ENCODE data around the gene OLFM2.
"Not testable (repeated sequence)": the region's sequence is repeated elsewhere in the genome, so short reads cannot be mapped to it uniquely, and the experiment has no call there.

OLFM2 gene

DNA sequence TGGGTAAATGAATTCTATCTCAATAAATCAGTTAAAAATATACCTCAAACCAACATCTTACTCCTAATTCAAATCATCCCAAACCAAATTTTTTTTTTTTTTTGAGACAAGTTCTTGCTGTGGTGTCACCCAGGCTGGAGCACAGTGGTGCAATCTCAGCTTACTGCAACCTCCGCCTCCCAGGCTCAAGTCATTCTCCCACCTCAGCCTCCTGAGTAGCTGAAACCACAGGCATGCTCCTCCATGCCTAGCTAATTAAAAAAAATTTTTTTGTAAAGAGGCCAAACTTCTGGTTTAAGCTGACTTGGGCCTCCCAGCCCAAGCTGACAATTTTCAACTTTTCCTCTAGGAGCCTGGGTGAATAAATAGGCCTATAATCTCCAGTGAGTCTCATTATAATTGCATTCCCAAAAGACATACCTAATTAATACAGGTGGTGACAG lies 22.1 kb upstream of the OLFM2 start:
- H3K4me3 ChIP-seq (ENCODE audit: low read length): no peak overlapping the region
- H3K9me3 ChIP-seq (ENCODE audit: low read length): no peaks in the 10 kb centered on the region
- no peaks in the 10 kb centered on the region for H3K27me3 ChIP-seq (ENCODE audit: insufficient read depth, low read length)
- H3K4me1 ChIP-seq (ENCODE audit: insufficient read depth, low read length): no peaks in the 10 kb centered on the region
- no peak overlapping the region for H2AFZ ChIP-seq (ENCODE audit: low read depth, low read length)
- H3K36me3 ChIP-seq (ENCODE audit: insufficient read depth, low read length): no peaks in the 10 kb centered on the region

- no peak overlapping the region for H3K4me3 ChIP-seq (ENCODE audit: low read length)
- H3K27me3 ChIP-seq (ENCODE audit: insufficient read depth, low read length): peaks cover 2% of the 10 kb centered on the region
- H3K4me1 ChIP-seq (ENCODE audit: insufficient read depth, low read length): no peaks in the 10 kb centered on the region
- H3K9me3 ChIP-seq (ENCODE audit: low read length): no peaks in the 10 kb centered on the region
- no peaks in the 10 kb centered on the region for H3K36me3 ChIP-seq (ENCODE audit: insufficient read depth, low read length)
- H2AFZ ChIP-seq (ENCODE audit: low read depth, low read length): no peak overlapping the region
Observed at GRCh38 chr19:9956956-9957355, 20.6 kb upstream of the OLFM2 start.

GRCh38 chr19:9953802-9954542 lies 17.7 kb upstream of the OLFM2 start:
- no peaks in the 10 kb centered on the region for H3K9me3 ChIP-seq (ENCODE audit: low read length)
- H3K27me3 ChIP-seq (ENCODE audit: insufficient read depth, low read length): peaks cover 2% of the 10 kb centered on the region
- H3K4me3 ChIP-seq (ENCODE audit: low read length): no peak overlapping the region
- H3K36me3 ChIP-seq (ENCODE audit: insufficient read depth, low read length): no peaks in the 10 kb centered on the region
- no peaks in the 10 kb centered on the region for H3K4me1 ChIP-seq (ENCODE audit: insufficient read depth, low read length)
- H2AFZ ChIP-seq (ENCODE audit: low read depth, low read length): no peak overlapping the region

DNA sequence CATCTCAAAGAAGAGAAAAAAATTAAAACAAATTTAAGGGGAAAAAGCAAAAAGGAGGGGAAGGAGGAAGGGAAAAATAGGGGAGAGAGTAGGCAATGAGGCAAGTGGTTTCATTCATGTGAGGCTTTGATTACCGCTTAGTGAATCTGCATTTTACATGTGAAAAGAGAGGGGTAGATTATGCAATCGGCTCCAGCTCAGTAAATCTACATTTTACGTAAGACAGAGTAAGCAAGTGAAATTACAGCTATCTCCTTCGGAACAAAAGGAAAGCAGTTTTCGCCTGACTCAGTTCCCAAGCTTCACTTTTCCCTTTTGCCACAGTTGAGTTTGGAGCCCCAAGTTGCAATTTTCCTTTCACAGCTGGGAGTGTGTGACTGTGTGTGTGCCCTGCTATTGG lies 16.0 kb upstream of the OLFM2 start:
- Histone ChIP-seq H3K9me3 (ENCODE audit: low read length) (no peaks in the 10 kb centered on the region), H3K36me3 (ENCODE audit: insufficient read depth, low read length) (no peaks in the 10 kb centered on the region), H2AFZ (ENCODE audit: low read depth, low read length) (no peak overlapping the region), H3K4me3 (ENCODE audit: low read length) (no peak overlapping the region), H3K27me3 (ENCODE audit: insufficient read depth, low read length) (peaks cover 2% of the 10 kb centered on the region), H3K4me1 (ENCODE audit: insufficient read depth, low read length) (no peaks in the 10 kb centered on the region)

GRCh38 chr19:9947441-9947840 lies 11.1 kb upstream of the OLFM2 start:
- Histone ChIP-seq H3K4me1 (ENCODE audit: insufficient read depth, low read length) (peaks cover 5% of the 10 kb centered on the region), H3K36me3 (ENCODE audit: insufficient read depth, low read length) (no peaks in the 10 kb centered on the region), H3K4me3 (ENCODE audit: low read length) (no peak overlapping the region), H2AFZ (ENCODE audit: low read depth, low read length) (no peak overlapping the region), H3K27me3 (ENCODE audit: insufficient read depth, low read length) (peaks cover 1% of the 10 kb centered on the region), H3K9me3 (ENCODE audit: low read length) (no peaks in the 10 kb centered on the region)

DNA sequence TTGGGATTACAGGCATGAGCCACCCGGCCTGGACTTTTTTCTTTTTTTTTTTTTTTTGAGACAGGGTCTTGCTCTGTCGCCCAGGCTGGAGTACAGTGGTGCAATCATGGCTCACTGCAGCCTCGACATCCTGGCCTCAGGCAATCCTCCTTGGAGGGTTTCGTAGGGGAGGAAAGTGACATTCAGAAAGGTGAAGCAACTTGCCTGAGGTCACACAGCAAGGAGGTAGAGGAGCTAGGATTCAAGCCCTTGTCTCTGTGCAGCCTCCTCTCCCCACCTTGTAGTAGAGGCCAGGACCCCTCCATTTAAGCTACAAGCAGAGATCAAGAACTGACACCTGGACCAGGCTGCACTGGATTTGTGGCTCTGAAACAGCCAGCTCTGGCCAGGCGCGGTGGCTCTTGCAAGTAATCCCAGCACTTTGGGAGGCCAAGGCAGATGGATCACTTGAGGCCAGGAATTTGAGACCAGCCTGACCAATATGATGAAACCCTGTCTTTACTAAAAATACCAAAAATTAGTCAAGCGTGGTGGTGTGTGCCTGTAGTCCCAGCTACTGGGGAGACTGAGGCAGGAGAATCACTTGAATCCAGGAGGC lies 10.3 kb upstream of the OLFM2 start:
- H3K4me3 ChIP-seq (ENCODE audit: low read length): not testable (repeated sequence)

GRCh38 chr19:9945319-9945966 lies 9.1 kb upstream of the OLFM2 start:
- Histone ChIP-seq H3K27me3 (ENCODE audit: insufficient read depth, low read length) (no peaks in the 10 kb centered on the region), H3K4me1 (ENCODE audit: insufficient read depth, low read length) (peaks cover 5% of the 10 kb centered on the region), H3K9me3 (ENCODE audit: low read length) (peaks cover 2% of the 10 kb centered on the region), H3K36me3 (ENCODE audit: insufficient read depth, low read length) (no peaks in the 10 kb centered on the region), H2AFZ (ENCODE audit: low read depth, low read length) (no peak overlapping the region), H3K4me3 (ENCODE audit: low read length) (no peak overlapping the region)

More for the DNA sequence above, 10.3 kb upstream of the OLFM2 start:
- not testable (repeated sequence) for H3K36me3 ChIP-seq (ENCODE audit: insufficient read depth, low read length); H2AFZ ChIP-seq (ENCODE audit: low read depth, low read length); H3K4me1 ChIP-seq (ENCODE audit: insufficient read depth, low read length); H3K9me3 ChIP-seq (ENCODE audit: low read length); H3K27me3 ChIP-seq (ENCODE audit: insufficient read depth, low read length)

GRCh38 chr19:9943744-9944143 lies 7.4 kb upstream of the OLFM2 start:
- Histone ChIP-seq H3K9me3 (ENCODE audit: low read length) (peaks cover 2% of the 10 kb centered on the region), H3K4me1 (ENCODE audit: insufficient read depth, low read length) (peaks cover 5% of the 10 kb centered on the region), H2AFZ (ENCODE audit: low read depth, low read length) (no peak overlapping the region), H3K27me3 (ENCODE audit: insufficient read depth, low read length) (no peaks in the 10 kb centered on the region), H3K4me3 (ENCODE audit: low read length) (no peak overlapping the region), H3K36me3 (ENCODE audit: insufficient read depth, low read length) (no peaks in the 10 kb centered on the region)

- no peak overlapping the region for H2AFZ ChIP-seq (ENCODE audit: low read depth, low read length)
- peaks cover 7% of the 10 kb centered on the region for H3K4me1 ChIP-seq (ENCODE audit: insufficient read depth, low read length)
- no peaks in the 10 kb centered on the region for H3K27me3 ChIP-seq (ENCODE audit: insufficient read depth, low read length)
- H3K9me3 ChIP-seq (ENCODE audit: low read length): peaks cover 2% of the 10 kb centered on the region
- no peak overlapping the region for H3K4me3 ChIP-seq (ENCODE audit: low read length)
- H3K36me3 ChIP-seq (ENCODE audit: insufficient read depth, low read length): no peaks in the 10 kb centered on the region
Observed at GRCh38 chr19:9941671-9942070, 5.4 kb upstream of the OLFM2 start.

DNA sequence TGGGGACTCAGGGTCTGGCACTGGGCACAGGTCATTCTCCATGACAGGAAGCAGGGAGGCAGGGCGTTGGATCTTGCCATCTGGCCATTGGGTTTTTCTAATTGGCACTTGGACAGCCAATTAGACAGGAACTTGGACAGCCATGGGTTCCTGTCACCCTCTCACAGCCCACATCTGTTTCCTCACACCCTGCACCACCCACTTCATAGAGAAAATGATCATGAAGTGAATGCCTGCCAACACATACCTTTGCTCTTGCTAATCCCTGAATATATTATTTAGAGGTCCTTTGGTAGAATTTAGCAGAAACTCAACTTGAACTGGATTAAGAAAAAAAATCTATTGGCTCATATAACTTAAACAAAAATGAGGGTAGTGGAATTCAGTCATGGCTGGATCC lies 4.9 kb upstream of the OLFM2 start:
- no peak overlapping the region for H3K4me3 ChIP-seq (ENCODE audit: low read length)
- peaks cover 9% of the 10 kb centered on the region for H3K4me1 ChIP-seq (ENCODE audit: insufficient read depth, low read length)
- no peak overlapping the region for H2AFZ ChIP-seq (ENCODE audit: low read depth, low read length)
- no peaks in the 10 kb centered on the region for H3K36me3 ChIP-seq (ENCODE audit: insufficient read depth, low read length)
- H3K27me3 ChIP-seq (ENCODE audit: insufficient read depth, low read length): no peaks in the 10 kb centered on the region
- H3K9me3 ChIP-seq (ENCODE audit: low read length): peaks cover 2% of the 10 kb centered on the region

GRCh38 chr19:9940778-9941177 lies 4.5 kb upstream of the OLFM2 start:
- peaks cover 10% of the 10 kb centered on the region for H3K4me1 ChIP-seq (ENCODE audit: insufficient read depth, low read length)
- H2AFZ ChIP-seq (ENCODE audit: low read depth, low read length): no peak overlapping the region
- H3K27me3 ChIP-seq (ENCODE audit: insufficient read depth, low read length): no peaks in the 10 kb centered on the region
- no peaks in the 10 kb centered on the region for H3K36me3 ChIP-seq (ENCODE audit: insufficient read depth, low read length)
- peaks cover 2% of the 10 kb centered on the region for H3K9me3 ChIP-seq (ENCODE audit: low read length)
- no peak overlapping the region for H3K4me3 ChIP-seq (ENCODE audit: low read length)

DNA sequence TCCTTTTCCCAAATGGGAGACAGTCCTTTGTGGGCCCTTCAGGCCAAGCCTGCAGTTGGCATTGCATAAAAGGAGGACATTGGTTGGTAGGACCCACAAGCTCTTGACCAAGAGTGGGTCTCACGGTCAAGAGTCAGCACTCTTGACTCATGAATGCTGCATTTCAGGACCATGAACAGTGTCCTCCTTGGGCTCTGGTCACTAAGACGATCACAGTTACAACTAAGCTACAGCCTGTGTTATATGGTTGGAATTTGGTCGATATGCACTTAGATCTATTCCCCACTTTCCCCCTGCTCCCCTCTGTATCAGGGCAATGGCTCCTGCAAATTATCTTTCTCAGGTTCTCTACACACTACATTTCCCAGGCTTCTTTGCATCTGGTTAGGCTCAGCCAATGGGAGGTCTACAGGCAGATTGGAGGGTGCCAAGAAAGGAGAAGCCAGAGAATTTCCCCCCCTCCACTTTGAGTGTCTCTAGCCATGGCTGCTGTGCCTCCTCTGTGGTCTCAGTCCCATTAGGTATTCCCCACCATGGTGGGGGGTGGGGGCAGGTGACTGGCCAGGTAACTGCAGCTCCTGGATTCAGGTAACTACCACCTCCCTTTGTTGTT lies 3.1 kb upstream of the OLFM2 start:
- Histone ChIP-seq H3K36me3 (ENCODE audit: insufficient read depth, low read length) (no peaks in the 10 kb centered on the region), H2AFZ (ENCODE audit: low read depth, low read length) (no peak overlapping the region), H3K4me3 (ENCODE audit: low read length) (no peak overlapping the region), H3K4me1 (ENCODE audit: insufficient read depth, low read length) (peaks cover 13% of the 10 kb centered on the region), H3K27me3 (ENCODE audit: insufficient read depth, low read length) (no peaks in the 10 kb centered on the region), H3K9me3 (ENCODE audit: low read length) (peaks cover 2% of the 10 kb centered on the region)

DNA sequence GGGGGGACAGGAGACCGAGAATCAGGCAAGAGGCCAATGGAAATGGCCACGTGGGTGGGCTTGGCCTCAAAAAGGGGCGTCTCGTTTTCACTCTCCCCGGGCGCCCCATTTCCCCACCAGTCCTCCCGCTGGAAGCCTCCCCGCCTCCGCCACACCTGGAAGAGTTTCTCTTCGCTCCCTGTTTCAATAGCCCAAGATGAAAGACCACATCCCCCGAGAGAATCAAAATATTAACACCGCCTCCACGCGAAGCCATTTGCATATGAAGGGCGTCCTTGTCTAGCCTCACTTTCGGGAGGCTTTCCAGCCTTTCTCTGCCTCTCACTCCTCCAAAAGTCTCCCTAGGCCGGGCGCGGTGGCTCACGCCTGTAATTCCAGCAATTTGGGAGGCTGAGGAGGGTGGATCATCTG lies 691 bp upstream of the OLFM2 start:
- Histone ChIP-seq H3K9me3 (ENCODE audit: low read length) (no peaks in the 10 kb centered on the region), H3K36me3 (ENCODE audit: insufficient read depth, low read length) (no peaks in the 10 kb centered on the region), H3K4me1 (ENCODE audit: insufficient read depth, low read length) (peaks cover 13% of the 10 kb centered on the region), H3K27me3 (ENCODE audit: insufficient read depth, low read length) (no peaks in the 10 kb centered on the region), H3K4me3 (ENCODE audit: low read length) (peak overlapping the region; percentile 34), H2AFZ (ENCODE audit: low read depth, low read length) (no peak overlapping the region)
